Body of pancreas (tissue), 4 donors: Measurements from ENCODE around the gene PYGO1.

Source experiments
- POLR2A ChIP-seq, 3 donors: fragments of 450-650 bp; IDR thresholded peaks; one replicate each; pipeline ENCODE4 v1.6.1; 2016; ENCODE audit warnings: antibody characterized with exemption in 3 of 3, mild to moderate bottlenecking in 2 of 3
- TF ChIP-seq, protein P1 (sequence below), 7 experiments: fragments of 450-650 bp in 4 of 7; fragments of 200-600 bp in 3 of 7; sonication (generic) in 3 of 7; IDR thresholded peaks; one replicate each; pipeline ENCODE4 v1.5.1; 2016 to 2019; ENCODE audit warnings: antibody characterized with exemption in 7 of 7

- TF ChIP-seq, protein P1, sequence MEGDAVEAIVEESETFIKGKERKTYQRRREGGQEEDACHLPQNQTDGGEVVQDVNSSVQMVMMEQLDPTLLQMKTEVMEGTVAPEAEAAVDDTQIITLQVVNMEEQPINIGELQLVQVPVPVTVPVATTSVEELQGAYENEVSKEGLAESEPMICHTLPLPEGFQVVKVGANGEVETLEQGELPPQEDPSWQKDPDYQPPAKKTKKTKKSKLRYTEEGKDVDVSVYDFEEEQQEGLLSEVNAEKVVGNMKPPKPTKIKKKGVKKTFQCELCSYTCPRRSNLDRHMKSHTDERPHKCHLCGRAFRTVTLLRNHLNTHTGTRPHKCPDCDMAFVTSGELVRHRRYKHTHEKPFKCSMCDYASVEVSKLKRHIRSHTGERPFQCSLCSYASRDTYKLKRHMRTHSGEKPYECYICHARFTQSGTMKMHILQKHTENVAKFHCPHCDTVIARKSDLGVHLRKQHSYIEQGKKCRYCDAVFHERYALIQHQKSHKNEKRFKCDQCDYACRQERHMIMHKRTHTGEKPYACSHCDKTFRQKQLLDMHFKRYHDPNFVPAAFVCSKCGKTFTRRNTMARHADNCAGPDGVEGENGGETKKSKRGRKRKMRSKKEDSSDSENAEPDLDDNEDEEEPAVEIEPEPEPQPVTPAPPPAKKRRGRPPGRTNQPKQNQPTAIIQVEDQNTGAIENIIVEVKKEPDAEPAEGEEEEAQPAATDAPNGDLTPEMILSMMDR (IDR thresholded peaks at IDR 0.05): no peak
- TF ChIP-seq POLR2A (IDR thresholded peaks at IDR 0.05): no peak
Measured at GRCh38 chr15:55515491-55515890, 72.7 kb downstream of the PYGO1 start.
